ENCODE results near the gene PIH1D1. TPM values are rescaled to one million over a fixed set of nuclear protein-coding genes. Genes with fewer than 3 reads are reported as not detected.

The PIH1D1 gene
- total and polyA plus RNA-seq, 10 of the 15 experiments (the other 5 are each of a cell fraction or from before 2014, with no cell fraction given), result 16.1 to 153 (median 106) TPM

DNA sequence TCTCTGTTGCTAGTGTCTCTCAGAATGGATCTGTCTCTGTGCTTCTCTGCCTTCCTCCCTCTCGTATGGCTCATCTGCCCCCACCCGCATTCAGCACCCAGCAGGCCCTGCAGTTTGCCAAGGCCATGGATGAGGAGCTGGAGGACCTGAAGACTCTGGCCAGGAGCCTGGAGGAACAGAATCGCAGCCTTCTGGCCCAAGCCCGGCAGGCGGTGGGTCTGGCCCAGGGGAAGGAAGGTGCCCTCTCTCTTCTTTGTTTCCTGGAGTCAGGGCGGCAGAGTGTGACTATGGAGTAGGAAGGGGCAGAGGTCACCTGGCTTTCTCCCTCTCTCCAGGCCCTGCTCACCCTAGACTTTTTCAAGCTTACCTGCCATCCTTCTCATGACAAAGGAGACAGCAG lies 52.7 kb downstream of the PIH1D1 start:
- WGBS (ENCODE audit: insufficient coverage, insufficient replicate concordance, low lambda C conversion rate, missing lambda C conversion rate), result 56% methylated on average over 5 of the region's 6 CpGs
- no peak for FAIRE-seq
- Histone ChIP-seq H3K27me3 (replicated peaks in 1 of 2; ENCODE audit: control insufficient read depth in 2 of 2, insufficient read depth in 2 of 2, low read length in 1 of 2) (no peaks in the 10 kb centered on the region), H3K4me3 (no peak overlapping the region), H3K27ac (ENCODE audit: control insufficient read depth, insufficient read depth) (no peak overlapping the region), H4K20me1 (ENCODE audit: control insufficient read depth, insufficient read depth) (no peaks in the 10 kb centered on the region), H2AFZ (ENCODE audit: control insufficient read depth, low read depth, low read length) (no peak overlapping the region), H3K4me1 (ENCODE audit: control insufficient read depth, insufficient read depth, low read length) (peaks cover 4% of the 10 kb centered on the region), H3K79me2 (ENCODE audit: control insufficient read depth, insufficient read depth, low read length) (no peaks in the 10 kb centered on the region), H3K9ac (ENCODE audit: control insufficient read depth, insufficient read depth, low read length) (no peak overlapping the region), H3K36me3 (ENCODE audit: control insufficient read depth in 2 of 2, insufficient read depth in 2 of 2, low read length in 1 of 2) (no peaks in the 10 kb centered on the region), H3K9me3 (replicated peaks; ENCODE audit: control insufficient read depth, insufficient read depth, low read length) (no peaks in the 10 kb centered on the region), H3K4me2 (ENCODE audit: control insufficient read depth, insufficient read depth) (no peak overlapping the region)
- no TSS peak for BruUV-seq (replicated peaks)
- ChIA-PET CTCF (no interaction called here), SMC1A (ENCODE audit: uncharacterized antibody, unreplicated experiment) (interaction anchor here (1.7 kb wide), 1 partner anchor 16 kb away, joined by 4 read pairs; no protein-coding TSS in a partner anchor), POLR2A (no interaction called here), RAD21 (ENCODE audit: unreplicated experiment) (no interaction called here)
- DNase-seq (ENCODE audit: low read depth, low spot score), result no peak
- intact Hi-C loops (cut with micrococcal nuclease; ENCODE audit: unreplicated experiment), result no loop called here
- ATAC-seq, result no peak
- in situ Hi-C loops (cut with MboI), result no loop called here
- no peak for TF ChIP-seq TCF7 (IDR thresholded peaks at IDR 0.05; ENCODE audit: borderline replicate concordance)
- no peak for TF ChIP-seq SREBF1 (IDR thresholded peaks at IDR 0.05; ENCODE audit: low read length)
- no peak for TF ChIP-seq POU2F2 (IDR thresholded peaks at IDR 0.05; ENCODE audit: borderline replicate concordance, low read depth, low read length)
- TF ChIP-seq, protein P1, sequence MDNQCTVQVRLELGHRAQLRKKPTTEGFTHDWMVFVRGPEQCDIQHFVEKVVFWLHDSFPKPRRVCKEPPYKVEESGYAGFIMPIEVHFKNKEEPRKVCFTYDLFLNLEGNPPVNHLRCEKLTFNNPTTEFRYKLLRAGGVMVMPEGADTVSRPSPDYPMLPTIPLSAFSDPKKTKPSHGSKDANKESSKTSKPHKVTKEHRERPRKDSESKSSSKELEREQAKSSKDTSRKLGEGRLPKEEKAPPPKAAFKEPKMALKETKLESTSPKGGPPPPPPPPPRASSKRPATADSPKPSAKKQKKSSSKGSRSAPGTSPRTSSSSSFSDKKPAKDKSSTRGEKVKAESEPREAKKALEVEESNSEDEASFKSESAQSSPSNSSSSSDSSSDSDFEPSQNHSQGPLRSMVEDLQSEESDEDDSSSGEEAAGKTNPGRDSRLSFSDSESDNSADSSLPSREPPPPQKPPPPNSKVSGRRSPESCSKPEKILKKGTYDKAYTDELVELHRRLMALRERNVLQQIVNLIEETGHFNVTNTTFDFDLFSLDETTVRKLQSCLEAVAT (IDR thresholded peaks at IDR 0.05), result no peak
- TF ChIP-seq SPI1 (IDR thresholded peaks at IDR 0.05; ENCODE audit: borderline replicate concordance, insufficient read depth, low read depth, low read length), result no peak
- TF ChIP-seq, protein P2, sequence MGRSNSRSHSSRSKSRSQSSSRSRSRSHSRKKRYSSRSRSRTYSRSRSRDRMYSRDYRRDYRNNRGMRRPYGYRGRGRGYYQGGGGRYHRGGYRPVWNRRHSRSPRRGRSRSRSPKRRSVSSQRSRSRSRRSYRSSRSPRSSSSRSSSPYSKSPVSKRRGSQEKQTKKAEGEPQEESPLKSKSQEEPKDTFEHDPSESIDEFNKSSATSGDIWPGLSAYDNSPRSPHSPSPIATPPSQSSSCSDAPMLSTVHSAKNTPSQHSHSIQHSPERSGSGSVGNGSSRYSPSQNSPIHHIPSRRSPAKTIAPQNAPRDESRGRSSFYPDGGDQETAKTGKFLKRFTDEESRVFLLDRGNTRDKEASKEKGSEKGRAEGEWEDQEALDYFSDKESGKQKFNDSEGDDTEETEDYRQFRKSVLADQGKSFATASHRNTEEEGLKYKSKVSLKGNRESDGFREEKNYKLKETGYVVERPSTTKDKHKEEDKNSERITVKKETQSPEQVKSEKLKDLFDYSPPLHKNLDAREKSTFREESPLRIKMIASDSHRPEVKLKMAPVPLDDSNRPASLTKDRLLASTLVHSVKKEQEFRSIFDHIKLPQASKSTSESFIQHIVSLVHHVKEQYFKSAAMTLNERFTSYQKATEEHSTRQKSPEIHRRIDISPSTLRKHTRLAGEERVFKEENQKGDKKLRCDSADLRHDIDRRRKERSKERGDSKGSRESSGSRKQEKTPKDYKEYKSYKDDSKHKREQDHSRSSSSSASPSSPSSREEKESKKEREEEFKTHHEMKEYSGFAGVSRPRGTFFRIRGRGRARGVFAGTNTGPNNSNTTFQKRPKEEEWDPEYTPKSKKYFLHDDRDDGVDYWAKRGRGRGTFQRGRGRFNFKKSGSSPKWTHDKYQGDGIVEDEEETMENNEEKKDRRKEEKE (IDR thresholded peaks at IDR 0.05), result no peak
- no peak for TF ChIP-seq SUZ12 (IDR thresholded peaks at IDR 0.05; ENCODE audit: unreplicated experiment)
